ENCODE results near the gene ACTL6B.
"Not testable (repeated sequence)": the region's sequence is repeated elsewhere in the genome, so short reads cannot be mapped to it uniquely, and the experiment has no call there.

ACTL6B gene

GRCh38 chr7:100674411-100675104, 18.3 kb upstream of the ACTL6B start:
- Histone ChIP-seq H3K27ac (ENCODE audit: low read length) (no peak overlapping the region), H3K9ac (ENCODE audit: low read depth, low read length) (peak overlapping the region; percentile 80; the same call in 1 of the 2 replicates), H3K4me3 (ENCODE audit: low read length) (peak overlapping the region; percentile 77), H3K9me3 (ENCODE audit: insufficient read depth, low read depth, low read length) (no peaks in the 10 kb centered on the region), H3K36me3 (ENCODE audit: insufficient read depth, low read depth, low read length) (peaks cover 30% of the 10 kb centered on the region), H3K4me1 (ENCODE audit: insufficient read depth, low read length) (peaks cover 3% of the 10 kb centered on the region; the same call in 1 of the 2 replicates), H3K27me3 (ENCODE audit: insufficient read depth, low read length) (peaks cover 19% of the 10 kb centered on the region)

- H3K27me3 ChIP-seq (ENCODE audit: insufficient read depth, low read length) = peaks cover 19% of the 10 kb centered on the region
- H3K27ac ChIP-seq (ENCODE audit: low read length) = no peak overlapping the region
- H3K9ac ChIP-seq (ENCODE audit: low read depth, low read length) = peak overlapping the region; percentile 80
- H3K4me1 ChIP-seq (ENCODE audit: insufficient read depth, low read length) = peaks cover 3% of the 10 kb centered on the region; the same call in 1 of the 2 replicates
- H3K36me3 ChIP-seq (ENCODE audit: insufficient read depth, low read depth, low read length) = peaks cover 24% of the 10 kb centered on the region
- H3K9me3 ChIP-seq (ENCODE audit: insufficient read depth, low read depth, low read length) = no peaks in the 10 kb centered on the region
- peak overlapping the region; percentile 77 for H3K4me3 ChIP-seq (ENCODE audit: low read length)
Observed at GRCh38 chr7:100673942-100674410, 17.7 kb upstream of the ACTL6B start.

DNA sequence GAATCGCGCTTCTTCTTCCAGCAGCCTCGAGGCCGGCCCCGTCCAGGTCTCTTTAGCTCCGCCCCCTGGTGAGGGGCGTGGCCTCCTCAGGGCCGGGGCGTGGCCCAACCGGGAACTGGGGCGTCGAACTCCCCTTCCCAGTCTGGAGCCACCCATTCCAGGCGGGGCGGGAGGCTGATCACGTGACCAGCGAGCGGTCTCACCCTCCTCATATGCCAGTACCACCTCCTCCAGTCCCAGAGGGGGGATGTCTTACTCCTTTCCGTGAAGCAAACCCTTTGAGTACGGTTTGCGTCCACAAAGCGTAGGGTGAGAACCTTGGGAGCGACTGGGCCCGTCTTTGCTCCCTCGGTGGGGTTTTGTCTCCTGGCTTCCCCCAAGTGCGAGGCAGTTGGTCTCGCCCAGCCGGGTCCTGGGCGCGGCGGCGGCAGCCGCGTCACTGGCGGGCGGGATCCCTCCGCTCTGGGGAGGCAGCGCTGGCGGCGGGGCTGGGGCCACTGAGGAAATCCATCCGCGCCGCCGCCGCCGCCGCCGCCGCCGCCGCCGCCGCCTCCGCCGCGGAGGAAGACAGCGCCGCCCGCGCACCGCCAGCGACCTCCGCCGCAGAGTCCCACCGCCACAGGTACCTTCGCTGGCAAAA, 17.2 kb upstream of the ACTL6B start, which contains the start of gene GNB2:
Gene GNB2, plus strand, starts transcription at position 439 of the 640 bp plus-strand sequence. CDS start 2,526 bp downstream, outside the sequence.
- peak within 1 kb of the TSS; percentile 77 for H3K4me3 ChIP-seq (ENCODE audit: low read length)
- H3K9ac ChIP-seq (ENCODE audit: low read depth, low read length) = peak within 1 kb of the TSS; percentile 98
- peaks cover 21% of the 10 kb centered on the region for H3K36me3 ChIP-seq (ENCODE audit: insufficient read depth, low read depth, low read length)
- no peaks in the 10 kb centered on the region for H3K9me3 ChIP-seq (ENCODE audit: insufficient read depth, low read depth, low read length)
- peaks cover 19% of the 10 kb centered on the region for H3K27me3 ChIP-seq (ENCODE audit: insufficient read depth, low read length)
- H3K4me1 ChIP-seq (ENCODE audit: insufficient read depth, low read length) = peaks cover 3% of the 10 kb centered on the region; the same call in 1 of the 2 replicates
- H3K27ac ChIP-seq (ENCODE audit: low read length) = peak within 1 kb of the TSS; percentile 80

DNA sequence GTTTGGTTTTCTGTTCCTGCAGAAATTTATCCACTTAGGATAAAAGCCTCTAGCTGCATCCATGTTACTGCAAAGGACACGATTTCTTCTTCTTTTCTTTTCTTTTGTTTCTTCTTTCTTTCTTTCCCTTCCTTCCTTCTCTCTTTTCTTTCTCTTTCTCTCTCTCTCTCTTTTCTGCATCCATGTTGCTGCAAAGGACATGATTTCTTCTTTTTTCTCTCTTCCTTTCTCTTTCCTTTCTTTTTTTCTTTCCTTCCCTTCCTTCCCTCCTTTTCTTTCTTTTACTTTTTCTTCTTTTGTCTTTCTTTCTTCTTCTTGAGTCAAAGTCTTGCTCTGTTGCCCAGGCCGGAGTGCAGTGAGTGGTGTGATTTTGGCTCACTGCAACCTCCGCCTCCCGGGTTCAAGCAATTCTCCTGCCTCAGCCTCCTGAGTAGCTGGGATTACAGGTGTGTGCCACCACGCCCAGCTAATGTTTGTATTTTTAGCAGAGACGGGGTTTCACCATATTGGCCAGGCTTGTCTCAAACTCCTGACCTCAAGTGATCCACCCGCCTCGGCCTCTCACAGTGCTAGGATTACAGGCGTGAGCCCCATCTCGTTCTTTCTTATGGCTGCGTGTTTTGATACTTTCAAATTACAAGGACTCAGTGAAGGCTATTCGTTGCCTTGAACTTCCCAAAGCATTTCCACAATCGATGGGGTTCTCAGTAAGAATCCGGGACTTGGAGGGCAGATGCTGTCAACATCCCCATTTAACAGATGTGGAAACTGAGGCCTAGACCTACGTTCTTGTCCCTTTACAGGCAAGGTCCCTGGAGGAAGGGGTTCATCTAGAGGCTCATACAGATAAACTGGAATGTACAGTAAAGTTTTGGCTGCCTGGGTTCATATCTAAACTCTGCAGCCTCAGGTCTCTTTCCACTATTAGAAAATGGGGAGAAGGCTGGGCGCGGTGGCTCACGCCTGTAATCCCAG, 15.4 kb upstream of the ACTL6B start:
- H3K4me1 ChIP-seq (ENCODE audit: insufficient read depth, low read length) = peaks cover 3% of the 10 kb centered on the region; the same call in 1 of the 2 replicates
- H3K9me3 ChIP-seq (ENCODE audit: insufficient read depth, low read depth, low read length) = no peaks in the 10 kb centered on the region
- peaks cover 19% of the 10 kb centered on the region for H3K27me3 ChIP-seq (ENCODE audit: insufficient read depth, low read length)
- peaks cover 3% of the 10 kb centered on the region; the same call in 1 of the 2 replicates for H3K36me3 ChIP-seq (ENCODE audit: insufficient read depth, low read depth, low read length)
- no peak overlapping the region for H3K4me3 ChIP-seq (ENCODE audit: low read length)
- no peak overlapping the region for H3K27ac ChIP-seq (ENCODE audit: low read length)
- H3K9ac ChIP-seq (ENCODE audit: low read depth, low read length) = no peak overlapping the region

GRCh38 chr7:100670074-100670473, 13.8 kb upstream of the ACTL6B start:
- H3K27me3 ChIP-seq (ENCODE audit: insufficient read depth, low read length) = peaks cover 25% of the 10 kb centered on the region
- H3K4me1 ChIP-seq (ENCODE audit: insufficient read depth, low read length) = no peaks in the 10 kb centered on the region
- H3K9ac ChIP-seq (ENCODE audit: low read depth, low read length) = no peak overlapping the region
- no peaks in the 10 kb centered on the region for H3K36me3 ChIP-seq (ENCODE audit: insufficient read depth, low read depth, low read length)
- H3K4me3 ChIP-seq (ENCODE audit: low read length) = no peak overlapping the region
- H3K9me3 ChIP-seq (ENCODE audit: insufficient read depth, low read depth, low read length) = no peaks in the 10 kb centered on the region
- H3K27ac ChIP-seq (ENCODE audit: low read length) = no peak overlapping the region

DNA sequence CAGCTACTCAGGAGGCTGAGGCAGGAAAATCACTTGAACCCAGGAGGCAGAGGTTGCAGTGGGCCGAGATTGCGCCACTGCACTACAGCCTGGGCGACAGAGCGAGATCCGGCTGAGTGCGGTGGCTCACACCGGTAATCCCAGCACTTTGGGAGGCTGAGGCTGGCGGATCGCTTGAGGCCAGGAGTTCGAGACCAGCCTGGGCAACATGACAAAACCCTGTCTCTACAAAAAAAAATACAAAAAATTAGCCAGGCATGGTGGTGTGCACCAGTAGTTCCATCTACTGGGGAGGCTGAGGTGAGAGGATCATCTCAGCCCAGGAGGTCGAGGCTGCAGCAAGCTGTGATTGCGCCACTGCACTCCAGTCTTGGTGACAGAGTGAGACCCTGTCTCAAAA, 12.9 kb upstream of the ACTL6B start:
- not testable (repeated sequence) for H3K9me3 ChIP-seq (ENCODE audit: insufficient read depth, low read depth, low read length); H3K9ac ChIP-seq (ENCODE audit: low read depth, low read length); H3K4me1 ChIP-seq (ENCODE audit: insufficient read depth, low read length); H3K36me3 ChIP-seq (ENCODE audit: insufficient read depth, low read depth, low read length); H3K4me3 ChIP-seq (ENCODE audit: low read length); H3K27ac ChIP-seq (ENCODE audit: low read length)
- H3K27me3 ChIP-seq (ENCODE audit: insufficient read depth, low read length) = peaks cover 25% of the 10 kb centered on the region

GRCh38 chr7:100668069-100668449, 11.8 kb upstream of the ACTL6B start:
- H3K4me3 ChIP-seq (ENCODE audit: low read length) = no peak overlapping the region
- H3K9me3 ChIP-seq (ENCODE audit: insufficient read depth, low read depth, low read length) = no peaks in the 10 kb centered on the region
- peaks cover 25% of the 10 kb centered on the region for H3K27me3 ChIP-seq (ENCODE audit: insufficient read depth, low read length)
- no peak overlapping the region for H3K27ac ChIP-seq (ENCODE audit: low read length)
- H3K4me1 ChIP-seq (ENCODE audit: insufficient read depth, low read length) = no peaks in the 10 kb centered on the region
- no peak overlapping the region for H3K9ac ChIP-seq (ENCODE audit: low read depth, low read length)
- no peaks in the 10 kb centered on the region for H3K36me3 ChIP-seq (ENCODE audit: insufficient read depth, low read depth, low read length)

GRCh38 chr7:100667331-100668068, 11.3 kb upstream of the ACTL6B start:
- no peak overlapping the region for H3K9ac ChIP-seq (ENCODE audit: low read depth, low read length)
- H3K36me3 ChIP-seq (ENCODE audit: insufficient read depth, low read depth, low read length) = no peaks in the 10 kb centered on the region
- peaks cover 20% of the 10 kb centered on the region for H3K27me3 ChIP-seq (ENCODE audit: insufficient read depth, low read length)
- H3K4me3 ChIP-seq (ENCODE audit: low read length) = no peak overlapping the region
- H3K9me3 ChIP-seq (ENCODE audit: insufficient read depth, low read depth, low read length) = no peaks in the 10 kb centered on the region
- H3K27ac ChIP-seq (ENCODE audit: low read length) = no peak overlapping the region
- H3K4me1 ChIP-seq (ENCODE audit: insufficient read depth, low read length) = no peaks in the 10 kb centered on the region

GRCh38 chr7:100665168-100665726, 9.0 kb upstream of the ACTL6B start:
- Histone ChIP-seq H3K9ac (ENCODE audit: low read depth, low read length) (no peak overlapping the region), H3K4me3 (ENCODE audit: low read length) (no peak overlapping the region), H3K36me3 (ENCODE audit: insufficient read depth, low read depth, low read length) (no peaks in the 10 kb centered on the region), H3K4me1 (ENCODE audit: insufficient read depth, low read length) (no peaks in the 10 kb centered on the region), H3K27me3 (ENCODE audit: insufficient read depth, low read length) (0 out of 2 replicates have a peak, but pooled peaks cover 6% of the 10 kb centered on the region), H3K9me3 (ENCODE audit: insufficient read depth, low read depth, low read length) (no peaks in the 10 kb centered on the region), H3K27ac (ENCODE audit: low read length) (no peak overlapping the region)

DNA sequence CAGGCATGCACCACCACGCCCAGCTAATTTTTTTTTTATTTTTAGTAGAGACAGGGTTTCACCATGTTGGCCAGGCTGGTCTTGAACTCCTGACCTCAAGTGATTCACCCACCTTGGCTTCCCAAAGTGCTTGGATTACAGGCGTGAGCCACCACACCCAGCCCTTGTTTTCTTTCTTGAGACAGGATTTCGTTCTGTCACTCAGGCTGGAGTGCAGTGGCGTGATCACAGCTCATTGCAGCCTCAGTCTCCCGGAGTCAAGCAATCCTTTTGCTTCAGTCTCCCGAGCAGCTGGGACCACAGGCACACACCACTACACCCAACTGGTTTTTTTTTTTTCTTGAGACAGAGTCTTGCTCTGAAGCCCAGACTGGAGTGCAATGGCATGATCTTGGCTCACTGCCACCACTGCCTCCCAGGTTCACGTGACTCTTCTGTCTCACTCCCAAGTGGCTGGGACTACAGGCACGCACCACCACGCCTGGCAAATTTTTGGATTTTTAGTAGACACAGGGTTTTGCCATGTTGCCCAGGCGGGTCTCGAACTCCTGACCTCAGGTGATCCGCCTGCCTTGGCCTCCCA, 6.0 kb upstream of the ACTL6B start:
- not testable (repeated sequence) for H3K27ac ChIP-seq (ENCODE audit: low read length); H3K4me1 ChIP-seq (ENCODE audit: insufficient read depth, low read length); H3K9ac ChIP-seq (ENCODE audit: low read depth, low read length); H3K4me3 ChIP-seq (ENCODE audit: low read length); H3K36me3 ChIP-seq (ENCODE audit: insufficient read depth, low read depth, low read length); H3K9me3 ChIP-seq (ENCODE audit: insufficient read depth, low read depth, low read length)
- H3K27me3 ChIP-seq (ENCODE audit: insufficient read depth, low read length) = peaks cover 16% of the 10 kb centered on the region
